ENCODE measurements around the gene KCNQ1.

The KCNQ1 gene

GRCh38 chr11:2827256-2827655, 382.4 kb downstream of the KCNQ1 start:
- no peak for DNase-seq (ENCODE audit: low read depth)

DNA sequence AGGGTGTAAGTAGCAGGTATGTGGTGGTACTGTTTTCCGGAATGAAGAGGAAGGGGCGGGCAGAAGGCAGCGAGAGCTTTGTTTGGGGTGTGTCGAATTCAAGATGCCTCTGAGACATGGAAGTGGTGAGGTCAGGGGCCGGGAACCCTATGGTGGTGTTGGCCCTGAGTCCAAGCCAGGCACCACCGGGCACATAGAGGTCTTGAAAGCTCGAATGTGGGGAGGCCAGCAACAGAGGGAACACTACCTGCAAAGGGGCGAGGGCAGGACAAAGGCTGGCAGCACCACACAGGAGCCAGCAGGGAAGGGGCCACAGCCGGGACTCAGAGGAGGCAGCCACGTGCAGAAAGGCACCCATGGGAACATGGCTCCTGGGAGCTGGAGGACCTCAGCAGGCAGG, 383.0 kb downstream of the KCNQ1 start:
- DNase-seq (ENCODE audit: low read depth): no peak

GRCh38 chr11:2828585-2829330, 383.9 kb downstream of the KCNQ1 start:
- no peak for DNase-seq (ENCODE audit: low read depth)

DNA sequence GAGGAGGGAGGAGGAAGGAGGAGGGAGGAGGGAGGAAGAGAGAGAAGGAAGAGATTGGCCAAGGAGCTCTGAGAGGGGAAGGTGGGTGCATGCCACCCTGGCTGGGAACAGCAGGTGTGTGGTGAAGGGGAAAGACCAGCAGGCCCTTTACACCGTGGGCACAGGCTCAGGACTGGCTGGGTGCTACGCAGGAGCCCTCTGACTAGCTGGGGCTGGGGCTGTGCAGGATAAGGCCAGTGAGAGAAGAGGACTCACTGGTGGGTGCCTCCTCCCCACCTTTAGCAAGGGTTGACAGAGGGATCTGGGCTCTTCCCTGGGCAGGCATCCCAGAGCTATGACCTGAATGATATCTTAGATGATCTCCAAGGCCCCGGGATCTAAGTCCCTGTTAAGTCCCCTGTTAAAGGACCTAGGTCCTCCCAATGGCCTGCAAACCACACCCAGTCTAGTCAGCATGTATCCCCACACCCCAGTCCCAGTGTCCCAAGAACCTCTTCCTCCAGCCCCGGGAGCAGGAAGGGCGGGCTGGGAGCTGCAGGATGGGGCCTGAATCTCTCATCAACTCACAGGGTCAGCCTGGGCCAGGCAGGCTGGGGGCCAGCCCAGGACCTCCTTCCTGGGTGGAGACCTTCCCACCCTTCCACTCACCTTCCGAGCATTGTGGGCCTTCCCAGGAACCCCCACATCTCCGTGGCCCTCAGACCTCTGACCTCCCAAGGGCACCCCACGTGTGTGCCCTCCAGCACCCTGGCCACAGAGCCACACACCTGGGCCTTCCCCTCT, 385.4 kb downstream of the KCNQ1 start:
- DNase-seq (ENCODE audit: low read depth): no peak

- no peak for DNase-seq (ENCODE audit: low read depth)
These were observed 386.1 kb downstream of the KCNQ1 start for GRCh38 chr11:2830886-2831285.

DNA sequence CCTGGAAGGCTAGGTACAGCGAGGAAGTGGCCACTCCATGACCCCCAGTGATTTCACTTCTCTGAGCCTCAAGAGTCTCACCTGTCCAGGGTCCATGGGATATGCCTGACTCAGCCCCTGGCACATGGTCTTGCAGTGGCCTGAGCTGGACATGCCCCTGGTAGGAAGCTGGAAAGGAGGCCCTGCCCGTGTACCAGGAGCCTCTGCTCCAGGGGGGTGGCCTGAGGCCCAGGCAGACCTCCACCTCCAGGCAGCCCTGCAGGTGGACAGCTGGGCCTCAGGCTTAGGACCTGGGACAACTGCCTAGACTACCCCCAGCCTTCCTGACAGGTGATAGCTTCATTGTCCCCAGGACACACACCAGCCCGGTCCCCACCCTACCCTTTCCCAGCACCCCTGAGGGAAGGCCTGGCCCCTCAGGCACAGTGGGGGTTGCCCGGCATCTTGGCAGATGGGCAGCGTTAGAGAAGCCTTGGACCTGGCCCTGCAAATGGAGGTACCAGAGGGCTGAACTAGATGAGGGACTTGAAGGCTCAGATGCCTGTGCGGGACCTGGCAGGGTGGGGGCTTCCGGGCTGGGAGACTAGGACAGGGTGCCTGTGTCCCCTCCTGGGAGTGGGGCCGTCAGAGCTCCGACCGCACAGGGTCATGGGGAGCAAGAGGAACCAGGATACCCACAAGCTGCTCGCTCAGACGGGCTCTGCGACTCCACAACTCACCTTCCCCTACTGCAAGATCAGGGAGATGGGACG, 387.1 kb downstream of the KCNQ1 start:
- no peak for DNase-seq (ENCODE audit: low read depth)

DNA sequence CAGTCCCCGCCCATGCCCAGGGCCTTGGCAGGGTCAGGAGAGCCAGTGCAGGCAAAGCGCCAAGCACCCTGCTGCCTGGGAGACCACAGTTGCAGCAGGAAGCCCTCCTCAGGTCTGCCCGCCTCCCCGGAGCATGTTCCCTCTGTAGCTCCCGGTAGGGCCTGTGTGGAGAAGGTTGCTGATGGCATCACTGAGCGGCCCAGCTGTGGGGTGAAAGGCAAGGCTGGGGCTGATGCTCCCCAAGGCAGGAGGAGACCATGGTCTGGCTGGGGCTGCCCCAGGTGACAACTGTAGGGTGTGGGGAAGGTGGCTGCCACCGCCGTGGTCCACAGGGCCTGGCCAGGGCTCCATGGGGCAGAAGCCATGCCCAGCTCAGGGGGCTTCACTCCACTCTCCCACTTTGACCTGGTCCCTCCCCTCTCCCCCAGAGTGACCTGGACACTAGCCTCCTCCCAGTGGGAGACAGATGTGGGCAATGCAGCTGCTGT, 387.8 kb downstream of the KCNQ1 start:
- no peak for DNase-seq (ENCODE audit: low read depth)

- no peak for DNase-seq (ENCODE audit: low read depth)
These were observed 388.4 kb downstream of the KCNQ1 start for GRCh38 chr11:2833051-2833715.

DNA sequence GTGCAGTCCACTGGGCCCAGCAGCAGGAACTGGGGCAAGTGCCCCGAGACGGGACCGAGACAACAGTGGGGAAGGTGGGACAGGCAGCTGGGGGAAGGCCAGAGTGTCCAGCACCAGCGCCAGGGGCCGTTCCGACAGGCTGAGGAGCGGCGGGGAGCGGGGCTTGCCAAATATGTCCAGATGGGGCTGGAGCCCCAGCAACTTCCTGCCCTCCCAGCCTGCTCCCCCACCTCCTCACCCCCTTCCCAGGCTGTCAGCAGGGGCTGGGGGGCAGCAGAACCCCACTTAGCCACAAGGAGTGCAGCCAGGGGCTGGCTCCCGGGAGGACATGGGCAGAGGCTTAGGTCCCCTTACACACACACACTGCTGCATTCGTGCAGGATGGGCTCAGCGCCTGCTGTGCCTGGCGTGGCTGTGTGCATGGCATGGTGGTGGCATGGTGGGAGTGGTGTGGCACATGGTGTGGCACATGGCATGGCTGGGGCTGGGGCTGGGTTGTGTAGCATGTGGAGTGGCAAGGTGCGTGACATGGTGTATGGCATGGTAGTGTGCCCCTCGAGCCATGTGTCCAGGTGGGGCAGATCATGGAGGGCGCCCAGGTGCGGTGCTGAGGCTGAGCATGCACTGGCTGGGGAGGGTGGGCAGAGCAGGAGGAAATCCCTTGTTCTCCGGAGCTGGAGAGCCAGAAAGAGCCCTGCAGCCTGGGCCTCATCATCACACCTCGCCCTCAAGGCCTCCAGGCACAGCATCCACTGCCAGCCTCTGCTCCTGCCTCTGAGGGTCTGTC, 389.1 kb downstream of the KCNQ1 start:
- DNase-seq (ENCODE audit: low read depth): no peak

- no peak for DNase-seq (ENCODE audit: low read depth)
These were observed 389.9 kb downstream of the KCNQ1 start for GRCh38 chr11:2834503-2835273.

DNA sequence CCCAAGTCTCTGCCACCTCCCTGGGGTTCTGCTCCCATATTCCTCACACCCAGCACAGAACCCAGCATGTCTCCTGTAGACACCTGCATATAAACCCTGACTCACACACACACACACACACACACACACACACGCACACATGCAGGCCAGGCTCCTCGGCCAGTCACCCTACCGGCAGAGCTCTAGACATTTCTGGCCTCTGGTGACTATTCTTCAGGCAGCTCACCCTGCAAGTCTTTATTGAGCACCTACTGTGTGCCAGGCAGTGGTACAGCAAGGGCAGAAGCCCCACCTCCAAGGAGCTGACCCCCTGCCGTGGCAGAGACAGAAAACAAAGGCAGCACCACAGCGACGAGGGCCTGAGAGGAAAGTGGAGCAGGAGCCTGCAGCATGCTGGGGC, 390.5 kb downstream of the KCNQ1 start:
- no peak for DNase-seq (ENCODE audit: low read depth)

DNA sequence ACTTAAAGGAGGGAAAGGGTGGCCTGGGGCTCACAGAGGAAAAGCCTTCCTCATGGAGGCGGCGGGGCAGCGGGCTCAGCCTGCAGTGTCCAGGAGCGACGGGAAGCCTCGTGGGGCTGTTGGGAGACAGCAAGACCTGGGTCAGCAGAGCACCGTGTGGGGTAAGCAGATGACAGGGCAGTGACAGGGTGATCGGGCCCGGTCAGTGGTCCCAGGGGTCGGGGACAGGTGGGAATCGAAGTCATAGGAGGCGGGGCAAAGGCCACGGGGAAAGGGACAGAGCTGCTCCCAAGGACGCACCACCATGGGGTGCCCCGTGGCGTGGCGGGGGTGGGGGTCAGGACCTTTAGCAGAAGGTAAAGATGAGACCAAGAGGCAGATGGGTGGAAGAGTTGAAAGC, 390.9 kb downstream of the KCNQ1 start:
- DNase-seq (ENCODE audit: low read depth): no peak

GRCh38 chr11:2836315-2837095, 391.7 kb downstream of the KCNQ1 start:
- DNase-seq (ENCODE audit: low read depth): no peak

GRCh38 chr11:2837096-2837601, 392.3 kb downstream of the KCNQ1 start:
- DNase-seq (ENCODE audit: low read depth): no peak

DNA sequence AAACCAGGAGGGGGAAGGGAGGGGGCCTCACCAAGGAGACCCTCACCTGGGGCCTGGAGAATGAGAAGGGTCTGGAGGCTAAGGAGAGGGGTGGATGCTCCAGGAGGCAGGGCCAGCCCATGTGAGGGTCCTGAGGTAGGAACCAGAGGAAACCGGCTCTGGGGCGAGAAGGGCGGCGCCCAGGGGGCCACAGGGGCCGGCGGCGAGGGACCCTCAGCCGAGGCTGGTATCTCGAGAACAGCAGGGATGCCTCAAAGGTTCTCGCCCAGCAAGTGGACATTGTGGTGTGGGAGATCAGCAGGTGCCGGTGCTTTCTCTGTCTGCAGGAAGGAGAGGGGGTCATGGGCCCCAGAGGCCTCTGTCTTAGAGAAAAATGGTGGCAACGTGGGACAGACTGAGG, 392.8 kb downstream of the KCNQ1 start:
- DNase-seq (ENCODE audit: low read depth): no peak

DNA sequence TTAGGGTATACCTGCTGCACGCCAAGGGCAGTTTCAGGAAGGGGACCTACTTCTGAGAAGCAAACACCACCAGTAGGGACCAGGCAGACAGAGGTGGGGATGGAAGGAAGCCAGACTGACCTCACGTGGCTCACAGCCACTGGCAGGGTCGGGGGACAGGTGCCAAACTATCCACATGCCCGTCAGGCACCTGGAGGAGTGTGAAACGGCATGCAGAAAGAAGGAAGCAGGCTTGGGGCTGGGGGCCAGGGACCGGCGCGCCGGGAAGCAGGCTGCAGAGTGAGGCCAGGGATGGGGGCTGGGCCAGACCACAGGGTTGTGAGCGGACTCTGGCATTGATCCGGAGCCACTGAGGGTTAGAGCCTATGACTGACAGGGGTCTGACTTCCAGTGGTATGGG, 393.3 kb downstream of the KCNQ1 start:
- DNase-seq (ENCODE audit: low read depth): no peak

- no peak for DNase-seq (ENCODE audit: low read depth)
These were observed 394.0 kb downstream of the KCNQ1 start for GRCh38 chr11:2838676-2839294.

GRCh38 chr11:2839395-2839943, 394.7 kb downstream of the KCNQ1 start:
- no peak for DNase-seq (ENCODE audit: low read depth)
